HCT116 (cell line): Measurements from ENCODE around the gene KANSL3.

Experiments used
- CTCF ChIP-seq, 3 experiments: fragments of 200-600 bp in 1 of 3; sonication (generic) in 1 of 3; IDR thresholded peaks in 2 of 3; conservative IDR thresholded peaks in 1 of 3; 2 replicates each; pipeline ENCODE4 v1.5.1; 2012 to 2017; ENCODE audit warnings: low read depth in 2 of 3, low read length in 2 of 3, antibody characterized with exemption in 1 of 3, borderline replicate concordance in 1 of 3, control low read depth in 1 of 3, mild to moderate bottlenecking in 1 of 3, mixed read lengths in 1 of 3, mixed run types in 1 of 3, moderate library complexity in 1 of 3; ENCODE audit not compliant: insufficient read depth in 1 of 3
- ELF1 ChIP-seq: IDR thresholded peaks from 2 replicates; pipeline ENCODE4 v1.6.1; 2012; ENCODE audit warnings: low read depth, borderline replicate concordance
- SIN3A ChIP-seq: IDR thresholded peaks from 2 replicates; pipeline ENCODE4 v1.6.1; 2012; ENCODE audit warnings: low read depth
- SP1 ChIP-seq: IDR thresholded peaks from 2 replicates; pipeline ENCODE4 v1.6.1; 2012; ENCODE audit warnings: low read depth
- ZNF274 ChIP-seq: fragments of 200-500 bp; sonication (Bioruptor generic); IDR thresholded peaks from 2 replicates; pipeline ENCODE4 v1.6.1; 2014; ENCODE audit warnings: mild to moderate bottlenecking, low read depth, low read length, inconsistent platforms

GRCh38 chr2:96552315-96553175, 85.6 kb downstream of the KANSL3 start:
- TF ChIP-seq CTCF (IDR thresholded peaks at IDR 0.05 in 2 of 3, conservative IDR thresholded peaks at IDR 0.05 in 1 of 3; ENCODE audit: borderline replicate concordance in 1 of 3, insufficient read depth in 1 of 3, low read depth in 2 of 3, low read length in 2 of 3) (no peak), ELF1 (no peak), SIN3A (no peak), ZNF274 (no peak), SP1 (no peak)
